Measurements from ENCODE around the gene DPP6. TPM values are rescaled to one million over a fixed set of nuclear protein-coding genes. Genes with fewer than 3 reads are reported as not detected.
"Not testable (repeated sequence)": the region's sequence is repeated elsewhere in the genome, so short reads cannot be mapped to it uniquely, and the experiment has no call there.

Gene DPP6
- polyA plus RNA-seq, 1 donor (not counting 4 experiments of a cell fraction or from before 2014, with no cell fraction given) = not detected

DNA sequence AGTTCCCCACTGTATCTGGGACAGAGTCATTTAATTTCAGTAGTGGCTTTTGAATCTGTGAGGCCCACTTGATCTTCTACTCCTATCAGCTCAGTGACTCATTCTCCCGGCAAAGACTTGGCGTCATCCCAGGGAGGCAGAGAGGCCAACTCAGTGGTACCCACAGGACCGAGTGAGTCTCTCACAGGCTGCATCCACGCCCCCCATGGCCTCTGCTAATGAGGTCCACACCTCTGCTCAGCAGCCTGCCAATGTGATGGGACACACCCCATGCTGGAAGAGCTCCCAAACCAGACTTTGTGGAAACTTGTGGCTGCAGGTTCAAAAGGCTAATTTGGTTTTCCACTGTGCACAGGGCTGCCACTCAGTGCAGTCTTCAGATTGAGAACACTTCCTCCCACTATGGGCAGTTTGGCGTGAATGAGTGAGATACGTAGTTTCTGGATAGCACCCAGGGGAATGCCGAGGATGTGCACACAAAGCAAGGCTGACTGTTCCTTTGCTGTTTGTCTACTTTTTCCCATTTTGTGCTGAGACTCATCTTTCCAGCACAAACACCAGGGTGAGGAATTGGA, 81.6 kb downstream of the DPP6 start:
- FAIRE-seq; dilution Hi-C loops (cut with MboI; ENCODE audit: extremely low pct_ligation_motif_present, low sequenced_read_pairs): not testable (repeated sequence)

DNA sequence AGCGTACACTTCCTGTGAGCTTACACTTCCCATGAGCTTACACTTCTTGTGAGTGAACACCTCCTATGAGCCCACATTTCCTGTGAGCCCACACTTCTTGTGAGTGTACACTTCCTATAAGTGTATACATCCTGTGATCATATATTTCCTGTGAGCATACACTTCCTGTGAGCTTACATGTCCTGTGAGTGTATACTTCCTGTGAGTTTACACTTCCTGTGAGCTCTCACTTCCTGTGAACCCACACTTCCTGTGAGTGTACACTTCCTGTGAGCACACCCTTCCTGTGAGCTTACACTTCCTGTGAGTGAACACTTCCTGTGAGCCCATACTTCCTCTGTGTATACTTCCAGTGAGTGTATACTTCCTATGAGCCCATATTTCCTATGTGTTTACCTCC, 82.5 kb downstream of the DPP6 start:
- H3K27me3 ChIP-seq (ENCODE audit: control insufficient read depth, extremely low read depth, insufficient read depth, low read length); H3K9me1 ChIP-seq (ENCODE audit: control insufficient read depth, extremely low read depth, insufficient read depth, low read length); H4K20me1 ChIP-seq (ENCODE audit: control insufficient read depth, extremely low read depth, insufficient read depth, low read length); H3K36me3 ChIP-seq (ENCODE audit: control insufficient read depth in 2 of 2, extremely low read depth in 1 of 2, insufficient read depth in 2 of 2, low read length in 2 of 2); H3K4me1 ChIP-seq (ENCODE audit: control insufficient read depth, extremely low read depth, insufficient read depth, low read length); H3K9ac ChIP-seq (ENCODE audit: control insufficient read depth, extremely low read depth, insufficient read depth, low read length); H3K27ac ChIP-seq (ENCODE audit: control insufficient read depth, insufficient read depth, low read length); H2AFZ ChIP-seq (ENCODE audit: control insufficient read depth, low read length); H3K79me2 ChIP-seq (ENCODE audit: control insufficient read depth, insufficient read depth, low read length); H3K4me2 ChIP-seq (ENCODE audit: control insufficient read depth, extremely low read depth, insufficient read depth, low read depth, low read length); FAIRE-seq; DNase-seq (ENCODE audit: low read depth, low spot score); H3K9me3 ChIP-seq (ENCODE audit: control insufficient read depth, low read depth, low read length); dilution Hi-C loops (cut with MboI; ENCODE audit: extremely low pct_ligation_motif_present, low sequenced_read_pairs); H3K4me3 ChIP-seq (ENCODE audit: control insufficient read depth in 2 of 3, extremely low read depth in 1 of 3, insufficient read depth in 2 of 3, low read depth in 1 of 3, low read length in 3 of 3): not testable (repeated sequence)

More for the DNA sequence above, 81.6 kb downstream of the DPP6 start:
- not testable (repeated sequence) for H3K27me3 ChIP-seq (ENCODE audit: control insufficient read depth, extremely low read depth, insufficient read depth, low read length); H3K9me1 ChIP-seq (ENCODE audit: control insufficient read depth, extremely low read depth, insufficient read depth, low read length); H3K79me2 ChIP-seq (ENCODE audit: control insufficient read depth, insufficient read depth, low read length); H3K36me3 ChIP-seq (ENCODE audit: control insufficient read depth in 2 of 2, extremely low read depth in 1 of 2, insufficient read depth in 2 of 2, low read length in 2 of 2); DNase-seq (ENCODE audit: low read depth, low spot score); H4K20me1 ChIP-seq (ENCODE audit: control insufficient read depth, extremely low read depth, insufficient read depth, low read length); H2AFZ ChIP-seq (ENCODE audit: control insufficient read depth, low read length); H3K9me3 ChIP-seq (ENCODE audit: control insufficient read depth, low read depth, low read length); H3K4me1 ChIP-seq (ENCODE audit: control insufficient read depth, extremely low read depth, insufficient read depth, low read length); H3K4me3 ChIP-seq (ENCODE audit: control insufficient read depth in 2 of 3, extremely low read depth in 1 of 3, insufficient read depth in 2 of 3, low read depth in 1 of 3, low read length in 3 of 3); H3K9ac ChIP-seq (ENCODE audit: control insufficient read depth, extremely low read depth, insufficient read depth, low read length); H3K4me2 ChIP-seq (ENCODE audit: control insufficient read depth, extremely low read depth, insufficient read depth, low read depth, low read length); H3K27ac ChIP-seq (ENCODE audit: control insufficient read depth, insufficient read depth, low read length)

DNA sequence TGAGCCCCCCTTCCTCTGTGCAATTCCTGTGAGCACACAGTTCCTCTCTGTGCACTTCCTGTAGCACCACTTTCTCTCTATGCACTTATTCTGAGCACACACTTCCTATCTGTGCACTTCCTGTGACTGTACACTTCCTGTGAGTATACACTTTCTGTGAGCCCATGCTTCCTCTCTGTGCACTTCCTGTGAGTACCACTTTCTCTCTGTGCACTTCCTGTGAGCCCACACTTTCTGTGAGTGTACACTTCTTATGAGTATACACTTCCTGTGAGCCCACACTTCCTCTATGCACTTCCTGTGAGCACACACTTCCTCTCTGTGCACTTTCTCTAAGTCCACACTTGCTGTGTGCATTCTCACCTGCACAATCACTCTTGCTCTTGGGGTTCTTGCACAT, 83.4 kb downstream of the DPP6 start:
- H3K9me3 ChIP-seq (ENCODE audit: control insufficient read depth, low read depth, low read length); H3K79me2 ChIP-seq (ENCODE audit: control insufficient read depth, insufficient read depth, low read length); FAIRE-seq; H3K9ac ChIP-seq (ENCODE audit: control insufficient read depth, extremely low read depth, insufficient read depth, low read length); DNase-seq (ENCODE audit: low read depth, low spot score); H3K27ac ChIP-seq (ENCODE audit: control insufficient read depth, insufficient read depth, low read length); H3K27me3 ChIP-seq (ENCODE audit: control insufficient read depth, extremely low read depth, insufficient read depth, low read length); H2AFZ ChIP-seq (ENCODE audit: control insufficient read depth, low read length); H3K4me1 ChIP-seq (ENCODE audit: control insufficient read depth, extremely low read depth, insufficient read depth, low read length); H3K9me1 ChIP-seq (ENCODE audit: control insufficient read depth, extremely low read depth, insufficient read depth, low read length); H3K4me2 ChIP-seq (ENCODE audit: control insufficient read depth, extremely low read depth, insufficient read depth, low read depth, low read length); H4K20me1 ChIP-seq (ENCODE audit: control insufficient read depth, extremely low read depth, insufficient read depth, low read length); dilution Hi-C loops (cut with MboI; ENCODE audit: extremely low pct_ligation_motif_present, low sequenced_read_pairs); H3K36me3 ChIP-seq (ENCODE audit: control insufficient read depth in 2 of 2, extremely low read depth in 1 of 2, insufficient read depth in 2 of 2, low read length in 2 of 2); H3K4me3 ChIP-seq (ENCODE audit: control insufficient read depth in 2 of 3, extremely low read depth in 1 of 3, insufficient read depth in 2 of 3, low read depth in 1 of 3, low read length in 3 of 3): not testable (repeated sequence)

DNA sequence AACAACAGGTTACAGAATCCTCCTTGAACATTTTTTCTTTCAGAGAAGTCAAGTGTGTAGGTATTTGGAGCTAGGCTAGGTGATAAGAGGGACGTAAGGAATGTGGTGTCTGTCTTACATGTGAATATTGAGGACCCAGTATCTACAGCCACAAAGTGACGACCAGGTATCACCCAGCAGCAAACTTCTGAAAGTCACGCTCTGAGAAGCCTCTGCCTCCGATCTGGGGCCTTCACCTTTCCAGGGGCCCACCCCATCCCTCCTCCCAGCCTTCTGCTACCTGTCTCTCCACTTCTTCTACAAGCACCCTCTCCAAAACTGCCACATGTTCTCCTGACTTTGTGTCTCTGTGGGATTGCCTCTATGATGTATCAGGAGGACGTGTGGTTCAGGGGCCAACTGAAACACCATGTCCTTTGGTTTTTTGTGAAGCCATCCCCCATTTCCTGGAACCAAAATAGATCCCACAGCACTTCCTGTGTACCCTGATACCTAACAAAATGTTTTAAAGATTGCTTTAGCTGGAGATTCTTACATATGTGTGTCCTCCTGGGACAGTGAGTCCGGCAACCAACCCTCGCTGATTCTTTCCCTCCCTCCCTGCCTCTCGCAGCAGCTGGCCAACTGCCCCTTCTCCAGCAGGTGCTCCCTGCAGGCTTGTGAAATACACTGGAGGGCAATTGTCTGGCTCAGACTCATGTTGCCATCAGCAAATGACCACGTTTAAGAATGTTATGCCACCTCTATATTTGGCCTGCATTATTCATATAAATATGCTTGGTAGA, 93.9 kb downstream of the DPP6 start:
- dilution Hi-C loops (cut with MboI; ENCODE audit: extremely low pct_ligation_motif_present, low sequenced_read_pairs); FAIRE-seq: not testable (repeated sequence)

GRCh38 chr7:154146707-154147038, 94.5 kb downstream of the DPP6 start:
- H4K20me1 ChIP-seq (ENCODE audit: control insufficient read depth, extremely low read depth, insufficient read depth, low read length); H3K4me3 ChIP-seq (ENCODE audit: control insufficient read depth in 2 of 3, extremely low read depth in 1 of 3, insufficient read depth in 2 of 3, low read depth in 1 of 3, low read length in 3 of 3); H3K36me3 ChIP-seq (ENCODE audit: control insufficient read depth in 2 of 2, extremely low read depth in 1 of 2, insufficient read depth in 2 of 2, low read length in 2 of 2); H3K27ac ChIP-seq (ENCODE audit: control insufficient read depth, insufficient read depth, low read length); H3K9me1 ChIP-seq (ENCODE audit: control insufficient read depth, extremely low read depth, insufficient read depth, low read length); DNase-seq (ENCODE audit: low read depth, low spot score); H2AFZ ChIP-seq (ENCODE audit: control insufficient read depth, low read length); FAIRE-seq; H3K4me2 ChIP-seq (ENCODE audit: control insufficient read depth, extremely low read depth, insufficient read depth, low read depth, low read length); H3K9ac ChIP-seq (ENCODE audit: control insufficient read depth, extremely low read depth, insufficient read depth, low read length); H3K79me2 ChIP-seq (ENCODE audit: control insufficient read depth, insufficient read depth, low read length); H3K9me3 ChIP-seq (ENCODE audit: control insufficient read depth, low read depth, low read length); dilution Hi-C loops (cut with MboI; ENCODE audit: extremely low pct_ligation_motif_present, low sequenced_read_pairs); H3K27me3 ChIP-seq (ENCODE audit: control insufficient read depth, extremely low read depth, insufficient read depth, low read length); H3K4me1 ChIP-seq (ENCODE audit: control insufficient read depth, extremely low read depth, insufficient read depth, low read length): not testable (repeated sequence)

More for the DNA sequence above, 93.9 kb downstream of the DPP6 start:
- not testable (repeated sequence) for H3K36me3 ChIP-seq (ENCODE audit: control insufficient read depth in 2 of 2, extremely low read depth in 1 of 2, insufficient read depth in 2 of 2, low read length in 2 of 2); H3K4me1 ChIP-seq (ENCODE audit: control insufficient read depth, extremely low read depth, insufficient read depth, low read length); H3K4me2 ChIP-seq (ENCODE audit: control insufficient read depth, extremely low read depth, insufficient read depth, low read depth, low read length); H3K79me2 ChIP-seq (ENCODE audit: control insufficient read depth, insufficient read depth, low read length); H3K9me1 ChIP-seq (ENCODE audit: control insufficient read depth, extremely low read depth, insufficient read depth, low read length); H3K9me3 ChIP-seq (ENCODE audit: control insufficient read depth, low read depth, low read length); H3K27me3 ChIP-seq (ENCODE audit: control insufficient read depth, extremely low read depth, insufficient read depth, low read length); H3K4me3 ChIP-seq (ENCODE audit: control insufficient read depth in 2 of 3, extremely low read depth in 1 of 3, insufficient read depth in 2 of 3, low read depth in 1 of 3, low read length in 3 of 3); H3K27ac ChIP-seq (ENCODE audit: control insufficient read depth, insufficient read depth, low read length); H2AFZ ChIP-seq (ENCODE audit: control insufficient read depth, low read length); H4K20me1 ChIP-seq (ENCODE audit: control insufficient read depth, extremely low read depth, insufficient read depth, low read length); H3K9ac ChIP-seq (ENCODE audit: control insufficient read depth, extremely low read depth, insufficient read depth, low read length); DNase-seq (ENCODE audit: low read depth, low spot score)

Measured in keratinocyte (primary cell).